PC-3 (cell line): ENCODE data around the gene LAIR1.

Source experiments
- CTCF ChIP-seq: fragments of 300-600 bp; sonication (generic); conservative IDR thresholded peaks from 2 replicates; pipeline ENCODE4 v1.5.1; 2017; ENCODE audit warnings: antibody characterized with exemption, low read depth, mild to moderate bottlenecking, low read length
- EZH2 ChIP-seq: fragments of 300-600 bp; sonication (generic); IDR thresholded peaks from one replicate; pipeline ENCODE4 v1.6.1; 2017; ENCODE audit warnings: antibody characterized with exemption, mild to moderate bottlenecking, low read length; ENCODE audit not compliant: unreplicated experiment
- EZH2phosphoT487 ChIP-seq: fragments of 300-600 bp; sonication (generic); IDR thresholded peaks from 2 replicates; pipeline ENCODE4 v1.6.1; 2018; ENCODE audit warnings: mild to moderate bottlenecking, antibody characterized with exemption, low read length, borderline replicate concordance

DNA sequence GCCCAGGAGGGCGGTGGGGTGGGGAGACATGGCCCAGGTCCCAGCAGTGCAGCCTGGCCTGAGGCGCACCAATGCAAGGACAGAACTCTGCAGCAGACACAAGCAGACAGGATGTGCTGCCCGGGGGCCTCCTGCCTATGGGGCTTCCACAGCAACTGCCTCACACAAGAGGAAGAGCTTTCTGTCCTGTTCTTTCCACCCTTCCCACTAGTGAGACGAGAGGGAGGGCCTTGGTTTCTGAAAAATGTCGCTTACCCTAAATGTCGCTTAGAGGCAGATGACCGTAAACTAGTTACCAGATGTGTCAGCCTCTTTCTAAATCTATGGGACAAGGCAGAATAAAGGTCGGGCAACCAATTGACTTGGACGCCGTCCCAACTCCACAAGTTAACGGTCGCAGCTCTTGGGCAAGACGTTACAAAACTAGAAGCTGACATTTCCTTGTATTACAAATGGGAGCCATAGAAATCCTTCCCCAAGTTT, at the start of gene LAIR1:
- TF ChIP-seq CTCF: no peak
- no peak for TF ChIP-seq EZH2
- TF ChIP-seq EZH2phosphoT487: no peak
